DOHH2 (cell line): ENCODE measurements around the gene FAM151A.

ENCODE experiments used
- EZH2phosphoT487 ChIP-seq: fragments of 200-600 bp; sonication (generic); IDR thresholded peaks from 2 replicates; pipeline ENCODE4 v1.6.1; 2017; ENCODE audit warnings: borderline replicate concordance, mild to moderate bottlenecking, antibody characterized with exemption, low read length, moderate library complexity, mixed read lengths
- TF ChIP-seq, protein P1 (sequence below): fragments of 200-600 bp; sonication (generic); IDR thresholded peaks from one replicate; pipeline ENCODE4 v1.5.1; 2014; ENCODE audit warnings: antibody characterized with exemption, mild to moderate bottlenecking, low read depth, low read length; ENCODE audit not compliant: poor library complexity, severe bottlenecking

DNA sequence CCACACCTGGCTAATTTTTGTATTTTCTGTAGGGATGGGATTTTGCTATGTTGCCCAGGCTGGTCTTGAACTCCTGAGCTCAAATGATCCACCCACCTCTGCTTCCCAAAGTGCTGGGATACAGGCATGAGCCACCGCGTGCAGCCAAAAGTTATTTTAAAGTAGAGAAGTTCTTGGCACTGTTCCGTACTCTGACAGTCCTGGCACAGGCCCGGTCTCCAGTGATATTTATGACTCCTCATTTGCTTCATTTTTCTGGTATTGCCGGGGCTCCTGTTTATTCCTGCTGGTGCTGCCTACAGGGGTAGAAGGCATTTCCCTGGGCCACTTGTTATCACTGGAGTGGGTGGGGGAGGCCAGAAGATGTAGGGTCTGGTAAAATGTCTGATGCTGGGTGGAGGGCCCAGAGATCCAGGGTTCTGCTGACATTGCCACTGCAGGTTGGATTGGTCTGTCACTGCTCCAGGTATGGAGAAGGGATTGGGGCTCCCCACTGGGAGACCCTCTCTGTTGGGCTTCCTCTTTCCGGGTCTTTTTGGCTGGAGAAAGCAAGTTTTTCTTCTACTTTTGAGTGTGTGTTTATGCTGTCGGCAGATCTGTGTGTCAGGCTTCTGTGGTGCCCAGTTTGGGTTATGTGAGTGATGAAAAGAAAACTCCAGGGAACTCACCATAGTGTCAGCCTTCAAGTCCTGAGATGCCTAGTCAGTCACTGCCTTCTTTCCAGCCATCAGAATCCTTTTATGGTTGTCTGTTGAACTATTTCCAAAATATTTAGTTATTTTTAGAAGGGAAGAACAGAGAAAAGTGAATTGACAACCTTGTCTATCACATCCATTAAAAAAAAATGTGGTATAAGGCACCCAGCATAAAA is 22.7 kb upstream of the FAM151A start:
- TF ChIP-seq, protein P1, sequence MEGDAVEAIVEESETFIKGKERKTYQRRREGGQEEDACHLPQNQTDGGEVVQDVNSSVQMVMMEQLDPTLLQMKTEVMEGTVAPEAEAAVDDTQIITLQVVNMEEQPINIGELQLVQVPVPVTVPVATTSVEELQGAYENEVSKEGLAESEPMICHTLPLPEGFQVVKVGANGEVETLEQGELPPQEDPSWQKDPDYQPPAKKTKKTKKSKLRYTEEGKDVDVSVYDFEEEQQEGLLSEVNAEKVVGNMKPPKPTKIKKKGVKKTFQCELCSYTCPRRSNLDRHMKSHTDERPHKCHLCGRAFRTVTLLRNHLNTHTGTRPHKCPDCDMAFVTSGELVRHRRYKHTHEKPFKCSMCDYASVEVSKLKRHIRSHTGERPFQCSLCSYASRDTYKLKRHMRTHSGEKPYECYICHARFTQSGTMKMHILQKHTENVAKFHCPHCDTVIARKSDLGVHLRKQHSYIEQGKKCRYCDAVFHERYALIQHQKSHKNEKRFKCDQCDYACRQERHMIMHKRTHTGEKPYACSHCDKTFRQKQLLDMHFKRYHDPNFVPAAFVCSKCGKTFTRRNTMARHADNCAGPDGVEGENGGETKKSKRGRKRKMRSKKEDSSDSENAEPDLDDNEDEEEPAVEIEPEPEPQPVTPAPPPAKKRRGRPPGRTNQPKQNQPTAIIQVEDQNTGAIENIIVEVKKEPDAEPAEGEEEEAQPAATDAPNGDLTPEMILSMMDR, result no peak
- no peak for TF ChIP-seq EZH2phosphoT487
